GM19455 (cell line): Measurements from ENCODE around the gene TMEM121.

ENCODE experiments used
- ATAC-seq: cut with Tn5 transposase; IDR thresholded peaks from one replicate; pipeline ENCODE4 v1.9.1; 2021; ENCODE audit not compliant: unreplicated experiment

The TMEM121 gene

DNA sequence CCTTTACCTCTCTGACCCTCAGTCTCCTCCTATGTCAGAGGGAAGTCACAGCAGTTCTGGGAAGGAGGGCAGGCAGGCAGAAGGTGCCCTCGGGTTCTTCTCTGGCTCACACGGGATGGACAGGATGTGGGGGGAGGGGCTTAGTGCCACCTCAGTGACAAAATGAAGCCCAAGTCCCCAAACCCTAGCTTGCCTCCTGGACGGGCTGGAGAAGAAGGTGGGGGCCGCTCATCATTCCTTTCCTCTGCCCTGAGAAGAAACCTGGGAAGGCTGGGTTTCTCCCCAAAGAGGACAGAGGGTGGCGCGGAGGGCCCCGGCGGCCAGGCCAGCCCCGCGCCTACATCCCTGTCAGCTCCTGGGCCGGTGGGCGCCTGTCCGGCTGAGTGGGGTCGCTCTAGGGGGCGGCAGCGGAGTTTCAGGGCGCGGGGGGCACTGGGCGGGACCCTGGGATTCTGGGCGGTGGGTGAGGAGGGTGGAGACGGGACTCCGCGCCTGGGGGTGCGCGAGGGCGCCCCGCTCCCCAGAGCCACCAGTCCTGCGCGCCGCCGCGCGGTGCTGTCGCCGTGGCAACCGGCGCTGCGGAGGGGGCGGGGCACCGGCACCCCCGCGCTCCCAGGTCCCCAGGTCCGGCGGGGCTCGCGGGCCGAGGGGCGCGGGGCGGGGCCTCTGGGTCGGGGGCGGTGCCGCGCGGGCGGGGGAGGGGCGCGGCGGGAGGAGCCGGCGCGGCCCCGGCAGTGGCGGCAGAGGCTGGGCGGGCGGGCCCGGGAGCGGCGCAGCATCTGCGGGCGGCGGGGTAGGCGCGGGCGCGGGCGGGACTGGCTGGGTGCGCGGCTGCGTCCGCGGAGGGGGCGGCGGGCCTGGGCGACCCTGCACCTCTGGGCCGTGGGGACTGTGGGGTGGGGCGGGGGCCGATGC is at the start of gene TMEM121:
Gene TMEM121, plus strand, starts transcription at position 723 of the 915 bp plus-strand sequence. CDS start 2,252 bp downstream, outside the sequence.
- ATAC-seq, result no peak

DNA sequence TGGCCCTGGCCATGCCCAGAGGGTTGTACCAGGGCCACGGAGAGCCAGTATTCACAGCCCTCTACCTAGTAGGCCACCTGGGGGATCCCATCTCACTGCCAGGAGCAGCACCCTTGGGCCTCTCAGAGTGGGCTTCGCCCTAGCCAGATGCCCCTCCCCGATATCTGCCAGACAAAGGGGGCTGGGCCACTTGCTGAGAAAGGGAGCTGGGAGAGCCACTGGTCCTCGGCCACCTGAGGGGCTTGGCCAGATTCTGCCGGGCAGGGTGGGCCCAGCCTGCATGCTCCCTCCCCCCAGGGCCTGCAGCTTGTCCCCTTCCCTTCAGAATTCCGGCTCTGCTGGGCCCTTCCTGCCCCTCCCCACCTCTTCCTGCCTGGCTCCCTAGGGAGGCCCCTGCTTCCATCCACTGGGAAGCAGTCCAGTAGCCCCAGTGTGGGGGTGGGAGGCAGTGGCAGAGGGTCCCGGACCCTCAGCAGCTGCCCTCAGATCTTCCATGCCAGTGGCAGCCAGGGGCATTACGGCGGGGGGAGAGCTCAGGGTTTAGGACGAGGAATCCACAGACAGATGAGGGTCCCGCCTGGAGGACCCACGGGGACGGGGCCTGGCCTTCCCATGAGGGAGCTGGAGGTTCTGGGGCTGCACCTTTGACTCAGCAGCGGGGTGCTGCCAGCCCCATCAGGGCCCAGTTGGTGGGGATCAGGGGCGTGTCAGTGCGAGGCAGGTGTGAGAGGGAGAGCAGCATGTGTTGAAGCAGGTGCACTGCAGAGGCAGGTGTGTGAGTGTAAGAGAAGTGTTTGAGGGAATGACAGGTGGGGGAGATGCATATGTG is 49.3 kb upstream of the TMEM121 start:
- no peak for ATAC-seq

DNA sequence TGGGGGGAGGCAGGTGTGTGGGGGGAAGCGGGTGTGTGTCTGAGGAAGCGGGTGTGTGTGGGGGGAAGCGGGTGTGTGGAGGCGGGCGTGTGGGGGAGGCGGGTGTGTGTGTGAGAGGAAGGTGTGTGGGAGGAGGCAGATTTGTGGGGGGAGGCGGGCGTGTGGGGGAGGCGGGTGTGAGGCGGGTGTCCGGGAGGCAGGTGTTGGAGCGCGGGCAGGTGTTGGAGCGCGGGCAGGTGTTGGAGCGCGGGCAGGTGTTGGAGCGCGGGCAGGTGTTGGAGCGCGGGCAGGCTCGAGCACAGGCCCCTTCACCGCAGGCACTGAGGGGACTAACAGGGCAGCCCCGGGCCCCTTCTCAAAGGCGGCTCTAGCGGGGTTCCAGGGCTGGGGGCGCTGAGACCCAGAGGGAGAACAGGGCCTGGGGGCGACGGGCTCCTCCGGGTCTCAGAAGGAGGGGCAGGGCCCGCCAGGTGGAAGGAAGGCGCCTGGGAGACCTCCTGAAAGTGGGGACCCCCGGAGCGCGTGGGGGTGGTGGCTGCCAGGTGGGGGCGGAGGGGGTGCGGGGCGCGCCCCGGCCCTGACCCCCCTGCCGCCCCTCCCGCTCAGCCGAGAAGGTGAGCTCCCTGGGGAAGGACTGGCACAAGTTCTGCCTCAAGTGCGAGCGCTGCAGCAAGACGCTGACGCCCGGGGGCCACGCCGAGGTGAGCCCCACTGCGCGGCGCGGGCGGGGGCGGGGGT is 48.6 kb upstream of the TMEM121 start:
- ATAC-seq, result no peak

DNA sequence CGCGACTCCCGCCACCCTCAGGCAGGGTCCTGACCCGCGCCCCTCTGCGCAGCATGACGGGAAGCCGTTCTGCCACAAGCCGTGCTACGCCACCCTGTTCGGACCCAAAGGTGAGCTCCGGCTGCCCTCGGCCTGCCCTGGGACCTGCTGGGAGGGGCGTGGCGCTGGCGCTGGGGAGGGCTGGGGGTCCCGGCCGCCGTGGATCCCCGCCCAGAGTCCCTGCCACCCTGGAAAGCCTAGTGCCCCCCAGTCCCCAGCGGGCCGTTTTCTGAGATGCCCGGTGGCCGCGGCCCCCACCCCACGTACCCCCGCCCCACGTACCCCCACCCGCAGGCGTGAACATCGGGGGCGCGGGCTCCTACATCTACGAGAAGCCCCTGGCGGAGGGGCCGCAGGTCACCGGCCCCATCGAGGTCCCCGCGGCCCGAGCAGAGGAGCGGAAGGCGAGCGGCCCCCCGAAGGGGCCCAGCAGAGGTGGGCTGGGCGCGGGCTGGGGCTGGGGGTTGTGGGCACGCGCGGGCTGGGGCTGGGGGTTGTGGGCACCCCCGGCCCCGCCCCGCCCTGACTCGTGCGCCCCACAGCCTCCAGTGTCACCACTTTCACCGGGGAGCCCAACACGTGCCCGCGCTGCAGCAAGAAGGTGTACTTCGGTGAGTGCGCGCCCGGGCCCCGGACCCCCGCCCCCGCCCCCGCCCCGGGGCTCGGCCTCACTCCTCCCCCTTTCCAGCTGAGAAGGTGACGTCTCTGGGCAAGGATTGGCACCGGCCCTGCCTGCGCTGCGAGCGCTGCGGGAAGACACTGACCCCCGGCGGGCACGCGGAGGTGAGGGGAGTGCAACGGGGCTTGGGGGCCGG is 47.8 kb upstream of the TMEM121 start:
- no peak for ATAC-seq

DNA sequence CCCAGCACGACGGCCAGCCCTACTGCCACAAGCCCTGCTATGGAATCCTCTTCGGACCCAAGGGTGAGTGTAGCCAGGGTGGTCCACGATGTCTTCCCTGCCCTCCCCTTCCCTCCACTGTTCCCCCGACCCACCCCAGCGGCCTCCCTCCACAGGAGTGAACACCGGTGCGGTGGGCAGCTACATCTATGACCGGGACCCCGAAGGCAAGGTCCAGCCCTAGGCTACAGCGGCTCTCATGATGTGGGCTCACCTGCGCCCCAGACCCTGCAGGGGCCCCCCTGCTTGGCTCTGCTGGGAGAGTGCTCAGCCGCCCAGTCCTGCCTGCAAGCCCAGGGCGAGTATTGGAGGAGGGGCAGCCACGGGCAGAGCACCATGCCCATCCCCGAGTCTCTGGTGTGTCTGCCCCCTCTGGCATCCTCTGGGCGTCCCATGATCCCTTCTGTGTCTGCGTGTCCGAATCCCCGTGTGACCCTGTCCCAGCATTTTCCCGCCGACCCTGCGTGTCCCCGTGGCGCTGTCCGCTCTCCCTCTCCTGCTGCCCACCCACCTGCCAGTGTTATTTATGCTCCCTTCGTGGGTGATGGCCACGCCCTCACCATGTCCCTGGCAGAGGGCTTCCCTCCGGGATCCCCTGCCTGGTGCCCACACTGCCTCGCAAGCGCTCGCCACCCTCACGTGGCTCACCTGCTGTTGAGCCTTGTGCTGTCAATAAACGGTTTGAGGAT is 46.8 kb upstream of the TMEM121 start:
- no peak for ATAC-seq

DNA sequence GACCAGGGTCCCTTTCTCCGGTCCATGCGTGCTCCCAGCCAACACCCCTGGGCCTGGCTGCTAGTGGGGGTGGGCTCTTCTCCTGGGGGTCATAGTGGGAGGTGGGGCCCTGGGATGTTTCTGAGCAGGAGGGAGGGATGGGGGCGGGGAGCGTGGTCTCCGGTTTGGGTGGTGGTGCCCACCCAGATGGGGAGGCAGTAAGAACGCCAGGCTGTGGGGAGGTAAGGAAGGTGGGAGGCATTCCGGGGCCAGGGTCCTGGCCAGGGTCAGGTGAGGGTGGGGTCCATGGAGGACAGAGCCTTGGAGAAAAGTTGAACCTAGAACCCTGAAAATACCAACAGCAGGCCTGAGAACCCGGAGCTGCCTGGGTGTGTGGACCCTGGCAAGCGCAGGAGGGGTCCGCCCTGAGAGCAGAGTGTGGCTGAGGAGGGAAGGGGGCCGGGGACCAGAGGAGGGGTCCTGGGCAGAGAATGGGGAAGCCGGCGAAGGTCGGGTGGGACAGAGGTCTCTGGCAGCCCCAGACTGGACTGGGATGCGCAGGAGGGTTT is 46.1 kb upstream of the TMEM121 start:
- ATAC-seq, result no peak

DNA sequence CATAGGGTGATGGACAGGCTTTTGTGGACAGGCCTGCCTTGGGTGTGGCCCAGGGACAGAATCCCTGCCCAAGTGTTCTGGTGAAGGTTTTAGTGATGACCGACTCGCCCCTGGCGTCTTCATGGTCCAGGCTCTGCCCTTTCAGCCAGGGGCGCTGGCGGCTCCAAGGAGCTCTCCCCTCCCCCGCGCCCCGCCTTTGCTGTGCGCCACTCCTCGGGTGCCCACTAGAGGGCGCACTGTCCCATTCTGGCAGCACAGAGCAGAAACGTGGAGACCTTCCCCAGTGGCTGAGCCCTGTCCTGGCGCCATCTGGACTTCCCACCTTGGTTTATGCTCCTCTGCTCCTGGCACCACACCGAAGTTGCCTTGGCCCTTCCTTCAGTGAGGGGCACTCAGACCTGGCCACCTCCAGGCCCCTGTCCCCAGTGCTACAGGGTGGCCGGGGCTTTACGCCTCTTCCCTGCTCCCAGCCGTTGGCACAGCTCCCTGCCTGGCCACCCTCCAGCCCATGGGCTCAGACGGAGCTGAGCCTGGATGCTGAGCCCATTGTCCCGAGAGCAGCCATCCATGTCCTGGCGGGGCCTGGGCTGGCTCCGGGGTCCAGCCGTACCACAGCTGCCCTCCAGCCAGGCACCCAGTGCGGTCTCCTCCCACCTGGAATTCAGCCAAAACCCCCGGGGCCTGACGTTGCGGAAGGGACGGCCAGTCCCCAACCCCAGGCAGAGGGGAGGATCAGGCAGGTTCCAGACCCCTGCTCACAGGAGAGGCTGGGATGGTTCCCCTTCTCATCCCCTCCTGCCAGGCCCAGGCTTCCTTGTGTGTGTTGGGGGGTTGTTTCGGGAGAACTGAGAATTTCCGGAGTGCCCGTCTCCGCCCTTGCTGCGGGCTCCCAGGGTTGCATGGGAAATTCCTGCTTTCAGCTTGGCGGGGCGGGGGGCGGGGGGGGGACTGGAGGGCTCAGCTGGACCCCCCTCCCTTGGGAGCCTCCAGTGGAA is 45.3 kb upstream of the TMEM121 start:
- ATAC-seq, result peak; percentile 42

DNA sequence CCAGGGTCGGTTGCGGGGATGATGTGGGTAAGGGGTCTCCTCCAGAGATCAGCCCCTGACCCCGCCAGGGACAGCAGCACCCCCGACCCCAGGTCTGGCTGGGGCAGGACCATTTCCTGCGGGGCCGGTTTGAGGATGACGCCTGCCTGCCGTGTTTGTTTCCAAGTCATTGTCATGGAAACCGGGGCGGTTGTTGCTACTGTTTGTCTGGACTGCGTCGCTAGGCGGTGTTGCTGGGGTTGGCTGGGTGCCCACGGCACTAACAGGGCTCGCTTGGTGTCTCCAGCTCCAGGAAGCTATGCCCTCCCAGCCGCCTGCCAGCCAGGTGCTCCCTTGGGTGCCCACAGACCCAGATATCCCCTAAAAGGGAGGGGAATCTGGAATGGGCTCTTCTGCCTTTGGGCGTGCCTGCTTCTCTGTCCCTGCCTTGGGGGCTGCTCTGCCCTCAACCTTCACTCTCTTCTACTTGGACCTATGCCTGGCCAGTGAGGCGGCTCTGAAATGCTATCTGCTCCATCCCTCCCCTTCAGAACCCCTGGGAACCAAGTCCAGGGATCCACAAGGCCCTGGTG is 44.4 kb upstream of the TMEM121 start:
- no peak for ATAC-seq

DNA sequence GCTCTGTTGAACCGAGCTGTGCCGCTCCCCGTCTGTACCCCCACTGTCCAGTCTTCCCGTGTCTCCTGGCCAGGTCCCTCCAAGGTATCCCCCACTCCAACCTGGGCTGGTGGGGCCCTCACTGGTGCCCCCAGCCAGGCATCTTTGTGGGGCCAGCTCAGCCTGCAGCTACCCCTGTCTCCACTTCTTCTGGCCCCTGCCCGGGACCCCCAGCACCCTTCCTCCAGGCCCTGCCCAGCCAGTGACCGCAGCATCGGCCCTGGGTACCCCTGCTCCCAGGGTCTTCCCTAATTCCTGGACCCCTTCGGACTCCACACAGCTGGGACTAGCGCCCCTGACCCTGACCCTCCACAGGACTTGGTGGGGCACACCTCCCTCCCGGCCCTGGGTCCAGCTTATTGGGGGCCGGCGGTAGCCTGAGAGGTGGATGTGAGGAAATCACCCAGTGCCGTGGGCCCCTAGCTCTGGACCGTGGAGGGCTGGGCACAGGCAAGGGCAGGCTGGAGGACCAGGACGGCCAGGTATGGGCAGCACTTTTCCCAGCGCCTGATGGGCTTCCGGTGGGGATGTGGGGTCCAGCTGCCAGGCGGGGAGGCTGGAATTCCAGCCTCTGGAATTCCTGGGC is 43.8 kb upstream of the TMEM121 start:
- ATAC-seq, result no peak

DNA sequence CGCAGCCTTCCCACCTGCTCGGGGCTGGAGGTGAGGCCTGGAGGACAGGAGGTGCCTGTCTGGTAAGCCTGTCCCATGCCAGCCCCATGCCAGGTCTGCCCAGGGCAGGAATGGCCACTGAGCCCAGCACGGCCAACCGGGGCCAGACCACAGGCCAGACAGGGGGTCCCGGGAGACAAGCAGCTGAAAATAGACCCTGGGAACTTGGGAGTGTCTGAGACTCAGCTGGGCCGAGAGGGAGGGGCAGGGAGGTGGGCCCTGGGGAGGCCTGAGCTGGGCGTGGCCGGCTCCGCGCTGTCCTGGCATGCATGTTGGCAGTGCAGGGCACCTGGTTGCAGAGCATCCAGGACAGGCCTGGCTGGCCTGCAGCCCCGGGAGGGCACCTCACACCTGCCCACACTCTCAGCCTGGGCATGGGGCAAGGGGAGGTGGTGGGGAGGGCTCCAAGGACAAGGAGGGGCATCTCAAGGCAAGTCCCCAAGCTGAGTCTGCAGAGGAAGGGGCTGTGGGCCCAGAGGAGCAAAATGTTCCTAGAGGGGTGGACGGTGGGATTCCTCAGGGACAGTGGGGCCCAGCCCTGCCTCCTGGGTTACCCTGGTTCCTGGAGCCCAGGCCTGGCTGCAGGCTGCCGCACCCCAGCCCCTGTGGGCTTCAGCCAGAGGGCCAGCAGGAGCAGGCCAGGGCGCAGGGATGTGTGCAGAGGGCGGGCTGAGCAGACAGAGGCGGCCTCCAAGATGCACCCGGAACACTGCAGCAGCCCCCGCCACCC is 42.9 kb upstream of the TMEM121 start:
- ATAC-seq, result no peak

DNA sequence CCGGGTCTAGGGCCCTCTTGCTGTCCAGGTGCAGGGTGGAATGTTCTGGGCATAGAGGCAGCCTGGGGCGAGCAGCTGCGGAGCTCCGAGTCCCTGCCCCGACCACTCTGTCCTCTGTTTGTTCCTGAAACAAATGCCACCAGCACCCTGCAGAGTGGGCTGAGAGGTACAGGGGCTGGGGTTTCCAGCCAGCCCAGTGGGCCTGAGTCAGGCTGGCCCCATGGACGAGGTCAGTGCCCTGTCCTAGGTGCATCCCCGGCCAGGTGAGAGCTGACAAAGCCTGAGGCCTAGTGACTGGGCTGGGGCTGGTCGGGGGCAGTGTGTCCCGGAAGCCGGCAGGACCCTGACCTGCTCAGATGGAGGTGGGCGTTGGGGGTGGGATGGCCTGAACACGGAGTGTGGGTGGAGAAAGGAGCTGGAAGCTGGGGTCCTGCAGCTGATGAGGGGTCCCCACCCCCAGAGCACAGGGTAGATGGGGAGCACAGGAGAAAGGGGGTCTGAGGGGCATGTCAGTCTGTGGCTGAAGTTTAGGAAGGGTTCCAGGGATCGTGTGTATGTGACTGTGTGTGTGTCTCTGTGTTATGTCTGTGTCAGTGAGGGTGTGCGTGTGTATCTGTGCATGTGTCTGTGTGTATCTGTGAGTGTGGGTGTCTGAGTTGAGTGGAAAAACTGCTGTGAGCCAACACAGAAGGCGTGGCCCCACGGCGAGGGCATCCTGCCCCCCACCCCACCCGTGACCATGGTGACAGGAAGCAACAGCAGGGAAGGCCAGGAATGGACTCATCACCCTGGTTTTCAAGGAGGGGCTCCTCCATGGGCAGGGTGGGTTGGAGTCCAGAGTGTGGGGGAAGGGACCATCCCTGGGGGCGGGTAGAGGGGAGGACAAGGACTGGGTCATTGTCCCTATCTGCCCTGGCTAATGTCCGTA is 42.0 kb upstream of the TMEM121 start:
- ATAC-seq, result no peak

DNA sequence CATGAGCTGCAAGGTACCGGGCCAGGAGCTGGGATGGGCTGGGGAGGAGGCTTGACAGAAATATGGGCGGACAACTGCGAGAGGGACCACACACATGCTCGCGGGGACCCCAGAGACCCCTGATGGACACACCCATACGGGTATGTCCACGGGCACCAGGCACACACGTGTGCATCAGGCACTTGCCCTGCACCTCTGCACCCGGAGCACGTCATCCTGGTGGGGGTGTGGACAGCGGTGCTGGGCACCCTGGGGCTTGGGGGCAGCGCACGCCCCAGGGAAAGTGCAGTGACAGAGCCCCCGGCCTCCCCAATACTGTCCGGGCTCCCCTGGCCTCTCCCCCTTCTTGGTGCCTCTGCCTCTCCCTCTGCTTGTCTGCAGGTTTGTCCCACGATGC is 41.4 kb upstream of the TMEM121 start:
- ATAC-seq, result no peak

DNA sequence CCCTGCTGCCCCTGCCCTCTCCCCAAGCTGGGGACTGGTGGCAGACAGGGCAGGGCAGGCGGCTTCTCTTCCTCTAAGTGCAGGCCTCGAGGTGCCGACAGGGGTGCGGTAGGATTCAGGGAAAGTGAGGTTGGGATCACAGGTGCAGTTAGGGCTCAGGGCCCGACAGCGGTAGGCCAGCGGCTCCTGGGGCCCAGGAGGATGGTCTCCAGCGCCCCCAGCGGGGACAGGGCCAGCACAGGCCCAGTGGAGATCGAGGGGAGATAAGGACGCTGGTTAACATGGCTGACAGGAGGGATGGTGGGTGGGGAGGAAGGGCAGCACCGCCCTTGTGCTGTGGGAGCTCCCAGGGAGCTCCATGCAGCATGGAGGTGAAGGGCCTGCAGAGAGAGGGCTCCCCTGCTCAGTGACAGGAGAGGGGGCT is 40.6 kb upstream of the TMEM121 start:
- ATAC-seq, result no peak

DNA sequence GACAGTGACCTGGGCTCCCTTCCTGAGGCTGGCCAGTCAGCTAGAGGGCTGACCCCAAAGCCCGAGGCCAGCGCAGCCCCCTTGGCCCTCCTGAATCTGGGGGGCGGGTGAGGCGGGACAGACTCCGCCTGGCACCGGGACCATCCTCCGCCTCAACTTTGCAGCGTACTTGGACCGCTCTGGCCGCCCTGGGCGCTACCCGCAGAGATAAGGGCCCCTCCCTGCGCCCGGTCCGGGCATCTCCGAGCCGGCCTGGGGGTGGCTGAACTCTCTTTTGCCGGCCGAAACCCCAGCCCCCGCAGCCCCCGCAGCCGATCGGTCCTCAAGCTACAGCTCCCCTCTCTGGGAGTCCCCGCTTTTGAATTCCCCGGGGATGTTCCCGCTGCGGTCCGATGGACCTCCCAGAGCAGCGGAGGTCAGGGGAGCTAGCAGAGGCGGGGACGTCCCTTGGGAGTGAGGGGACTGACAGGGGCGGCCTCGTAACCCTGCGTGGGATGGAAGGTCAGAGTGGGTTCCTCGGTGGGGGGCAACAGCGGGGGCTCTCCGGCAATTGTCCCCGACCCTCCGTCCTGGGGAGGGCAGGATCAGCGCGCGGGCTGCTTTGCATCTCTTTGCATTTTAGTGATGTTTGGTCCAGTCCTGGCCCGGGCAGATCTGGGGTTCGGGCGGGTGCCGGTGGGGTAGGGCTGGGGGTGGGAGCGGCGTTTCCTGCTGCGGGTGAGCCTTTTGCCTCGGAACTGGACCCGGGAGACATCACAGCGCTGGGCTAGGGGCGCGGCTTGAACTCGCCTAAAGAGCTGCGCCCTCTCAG is 40.0 kb upstream of the TMEM121 start, which contains the start of gene CRIP1:
Gene CRIP1, plus strand, starts transcription at position 724 of the 811 bp plus-strand sequence. CDS start 374 bp downstream, outside the sequence.
- no peak for ATAC-seq
